Lung microvascular endothelial cell (primary cell): ENCODE data around the gene GPC6. TPM values are rescaled to one million over a fixed set of nuclear protein-coding genes. Genes with fewer than 3 reads are reported as not detected.
A peak's percentile ranks its signal among the peaks of the same experiment; 100 is the strongest.

Experiments
- DNase-seq, 2 donors: peaks; one replicate each; pipeline versions ENCODE4 v3.0.0 to v3.0.0-alpha.2; 2010; ENCODE audit warnings: low read depth in 2 of 2
- total RNA-seq: library from RNA; depleted of rRNA; stranded (reverse); fragments of >200 nt; gene quantifications from 2 replicates; pipeline ENCODE4 v1.2.1, GENCODE V29; 2014

The GPC6 gene
- total RNA-seq, 1 donor from 2014 or later: under 0.01 TPM

GRCh38 chr13:93915269-93915809 lies 688.7 kb downstream of the GPC6 start:
- no peak for DNase-seq

GRCh38 chr13:93922063-93922855 lies 695.7 kb downstream of the GPC6 start:
- DNase-seq: no peak

GRCh38 chr13:93925990-93926389 lies 699.4 kb downstream of the GPC6 start:
- DNase-seq: no peak

- no peak for DNase-seq
Observed at GRCh38 chr13:93926425-93926824, 699.8 kb downstream of the GPC6 start.

- no peak for DNase-seq
Observed at GRCh38 chr13:93927431-93927830, 700.8 kb downstream of the GPC6 start.

GRCh38 chr13:93932901-93933300 lies 706.3 kb downstream of the GPC6 start:
- DNase-seq: no peak

GRCh38 chr13:93936901-93937300 lies 710.3 kb downstream of the GPC6 start:
- no peak for DNase-seq

GRCh38 chr13:93941444-93941843 lies 714.8 kb downstream of the GPC6 start:
- no peak for DNase-seq

- DNase-seq: no peak
Observed at GRCh38 chr13:93942016-93942415, 715.4 kb downstream of the GPC6 start.

GRCh38 chr13:93945621-93946020 lies 719.0 kb downstream of the GPC6 start:
- no peak for DNase-seq

- DNase-seq: no peak
Observed at GRCh38 chr13:93946994-93947393, 720.4 kb downstream of the GPC6 start.

GRCh38 chr13:93947651-93948050 lies 721.0 kb downstream of the GPC6 start:
- DNase-seq: no peak

GRCh38 chr13:93948162-93948922 lies 721.7 kb downstream of the GPC6 start:
- no peak for DNase-seq

- DNase-seq: peak in 1 of 2 donors; percentile 7
Observed at GRCh38 chr13:93951108-93951507, 724.5 kb downstream of the GPC6 start.

- peak in 1 of 2 donors; percentile 58 for DNase-seq
Observed at GRCh38 chr13:93951951-93952350, 725.3 kb downstream of the GPC6 start.

- DNase-seq: no peak
Observed at GRCh38 chr13:93953841-93954240, 727.2 kb downstream of the GPC6 start.

GRCh38 chr13:93955904-93956303 lies 729.3 kb downstream of the GPC6 start:
- no peak for DNase-seq

GRCh38 chr13:93956426-93956825 lies 729.8 kb downstream of the GPC6 start:
- peak in 1 of 2 donors; percentile 29 for DNase-seq

- DNase-seq: no peak
Observed at GRCh38 chr13:93957371-93957770, 730.8 kb downstream of the GPC6 start.

- DNase-seq: no peak
Observed at GRCh38 chr13:93959796-93960533, 733.4 kb downstream of the GPC6 start.

- DNase-seq: peak; percentile 0 to 54
Observed at GRCh38 chr13:93963266-93964145, 736.9 kb downstream of the GPC6 start.
